WTC11 (cell line): ENCODE results near the gene FHAD1. TPM values are rescaled to one million over a fixed set of nuclear protein-coding genes. Genes with fewer than 3 reads are reported as not detected.

Experiments
- ATAC-seq: fragments of 200-7000 bp; cut with Tn5 transposase; 2 replicates; pipeline ENCODE4 v1.10.0; 2021; ENCODE audit warnings: mild to moderate bottlenecking, moderate library complexity
- CTCF ChIA-PET: fragments of 300-600 bp; sonication (Branson Sonifier 250); formaldehyde crosslinking; loops from one replicate; lab custom pipeline; 2021; ENCODE audit warnings: antibody characterized with exemption; lab: Charles Lee
- POLR2A ChIA-PET: fragments of 350-600 bp; sonication (Branson Sonifier 250); formaldehyde crosslinking; loops from one replicate; lab custom pipeline; 2021; ENCODE audit warnings: antibody characterized with exemption; lab: Charles Lee
- DNase-seq: peaks from one replicate; pipeline ENCODE4 v3.0.0; 2021; ENCODE audit warnings: low spot score
- H3K27ac Mint-ChIP-seq: 2 replicates; pipeline ENCODE4 v1.8.0; 2021; ENCODE audit warnings: mixed read lengths
- H3K27me3 Mint-ChIP-seq: 2 replicates; pipeline ENCODE4 v1.8.0; 2021; ENCODE audit warnings: low read depth, mild to moderate bottlenecking, moderate library complexity, mixed read lengths
- H3K36me3 Mint-ChIP-seq: 2 replicates; pipeline ENCODE4 v1.8.0; 2021; ENCODE audit warnings: mixed read lengths
- H3K4me1 Mint-ChIP-seq: 2 replicates; pipeline ENCODE4 v1.8.0; 2022; ENCODE audit warnings: mixed read lengths
- H3K4me3 Mint-ChIP-seq: 2 replicates; pipeline ENCODE4 v1.8.0; 2021; ENCODE audit warnings: mild to moderate bottlenecking, moderate library complexity, mixed read lengths
- H3K9me3 Mint-ChIP-seq: 2 replicates; pipeline ENCODE4 v1.8.0; 2021; ENCODE audit warnings: mixed read lengths
- ARID4B ChIP-seq: sonication (generic); formaldehyde crosslinking; IDR thresholded peaks from 2 replicates; pipeline ENCODE4 v1.8.0; 2023; ENCODE audit warnings: missing genetic modification reagents, mild to moderate bottlenecking, borderline replicate concordance
- ATF2 ChIP-seq: sonication (generic); formaldehyde crosslinking; IDR thresholded peaks from 2 replicates; pipeline ENCODE4 v1.8.1; 2022; ENCODE audit warnings: low read depth, missing genetic modification reagents, borderline replicate concordance
- ERG ChIP-seq: fragments of 250-450 bp; sonication (Bioruptor Pico); IDR thresholded peaks from 2 replicates; pipeline ENCODE4 v1.8.0; 2021; ENCODE audit warnings: mild to moderate bottlenecking
- ETV6 ChIP-seq: sonication (generic); formaldehyde crosslinking; IDR thresholded peaks from 2 replicates; pipeline ENCODE4 v1.8.1; 2022; ENCODE audit warnings: mild to moderate bottlenecking, missing genetic modification reagents
- FOXK1 ChIP-seq: sonication (generic); formaldehyde crosslinking; IDR thresholded peaks from 2 replicates; pipeline ENCODE4 v1.8.0; 2022; ENCODE audit warnings: mild to moderate bottlenecking, moderate library complexity, missing genetic modification reagents
- FOXP4 ChIP-seq: sonication (generic); formaldehyde crosslinking; IDR thresholded peaks from 2 replicates; pipeline ENCODE4 v1.8.0; 2022; ENCODE audit warnings: mild to moderate bottlenecking, missing genetic modification reagents
- KAT7 ChIP-seq: sonication (generic); formaldehyde crosslinking; IDR thresholded peaks from 2 replicates; pipeline ENCODE4 v1.8.1; 2023; ENCODE audit warnings: missing genetic modification reagents, mild to moderate bottlenecking, borderline replicate concordance
- NFE2L1 ChIP-seq: sonication (generic); formaldehyde crosslinking; IDR thresholded peaks from 2 replicates; pipeline ENCODE4 v1.8.1; 2023; ENCODE audit warnings: missing genetic modification reagents
- OVOL2 ChIP-seq: fragments of 250-450 bp; sonication (Bioruptor Pico); IDR thresholded peaks from 2 replicates; pipeline ENCODE4 v1.9.0; 2021; ENCODE audit warnings: mild to moderate bottlenecking, borderline replicate concordance
- STAT6 ChIP-seq: sonication (generic); formaldehyde crosslinking; conservative IDR thresholded peaks from 2 replicates; pipeline ENCODE4 v1.8.1; 2023; ENCODE audit warnings: mild to moderate bottlenecking, low read depth, missing genetic modification reagents, moderate library complexity
- ZNF671 ChIP-seq: fragments of 250-450 bp; sonication (Bioruptor Pico); IDR thresholded peaks from 2 replicates; pipeline ENCODE4 v1.8.0; 2021; ENCODE audit warnings: mild to moderate bottlenecking
- total RNA-seq: library from RNA; stranded (reverse); gene quantifications from 3 replicates; pipeline ENCODE4 v1.2.3, GENCODE V29; 2021

FHAD1 gene
- total RNA-seq, 1 experiment from 2014 or later, result 3.0 TPM

GRCh38 chr1:15400627-15401026, 153.6 kb downstream of the FHAD1 start:
- ATAC-seq (no peak), DNase-seq (no peak)
- H3K4me1 Mint-ChIP-seq, result peaks cover 8% of the 10 kb centered on the region
- POLR2A ChIA-PET, result no interaction called here
- peaks cover 19% of the 10 kb centered on the region for H3K36me3 Mint-ChIP-seq
- TF ChIP-seq KAT7 (CRISPR knock-in tag) (no peak), OVOL2 (CRISPR knock-in tag) (no peak), FOXK1 (CRISPR knock-in tag) (no peak), NFE2L1 (CRISPR knock-in tag) (no peak), ERG (CRISPR knock-in tag) (no peak)
- H3K27me3 Mint-ChIP-seq, result peaks cover 7% of the 10 kb centered on the region
- no peak overlapping the region for H3K27ac Mint-ChIP-seq
- H3K9me3 Mint-ChIP-seq, result peaks cover 22% of the 10 kb centered on the region
- CTCF ChIA-PET, result interaction anchor here (0.9 kb wide), 1 partner anchor 77 kb away, joined by 3 read pairs; no protein-coding TSS in a partner anchor
- H3K4me3 Mint-ChIP-seq, result no peak overlapping the region

- H3K9me3 Mint-ChIP-seq, result peaks cover 22% of the 10 kb centered on the region
- peaks cover 7% of the 10 kb centered on the region for H3K27me3 Mint-ChIP-seq
- no peak for TF ChIP-seq ATF2
- TF ChIP-seq ARID4B (CRISPR knock-in tag), result no peak
- TF ChIP-seq ETV6, result no peak
- no peak for TF ChIP-seq STAT6 (CRISPR knock-in tag)
- TF ChIP-seq ZNF671 (CRISPR knock-in tag), result no peak
- TF ChIP-seq FOXP4 (CRISPR knock-in tag), result no peak
- peaks cover 8% of the 10 kb centered on the region for H3K4me1 Mint-ChIP-seq
- ATAC-seq (no peak), DNase-seq (no peak)
- ChIA-PET POLR2A (no interaction called here), CTCF (interaction anchor here (0.9 kb wide), 1 partner anchor 78 kb away, joined by 3 read pairs; no protein-coding TSS in a partner anchor)
- H3K4me3 Mint-ChIP-seq, result no peak overlapping the region
- no peak overlapping the region for H3K27ac Mint-ChIP-seq
- peaks cover 19% of the 10 kb centered on the region for H3K36me3 Mint-ChIP-seq
Measured at GRCh38 chr1:15401391-15402055, 154.5 kb downstream of the FHAD1 start.
